ENCODE data around the gene SELENOO. TPM values are rescaled to one million over a fixed set of nuclear protein-coding genes. Genes with fewer than 3 reads are reported as not detected.
A peak's percentile ranks its signal among the peaks of the same experiment; 100 is the strongest.

The SELENOO gene
- polyA plus RNA-seq, 1 of the 3 experiments (the other 2 are of a cell fraction) = 26.7 TPM

DNA sequence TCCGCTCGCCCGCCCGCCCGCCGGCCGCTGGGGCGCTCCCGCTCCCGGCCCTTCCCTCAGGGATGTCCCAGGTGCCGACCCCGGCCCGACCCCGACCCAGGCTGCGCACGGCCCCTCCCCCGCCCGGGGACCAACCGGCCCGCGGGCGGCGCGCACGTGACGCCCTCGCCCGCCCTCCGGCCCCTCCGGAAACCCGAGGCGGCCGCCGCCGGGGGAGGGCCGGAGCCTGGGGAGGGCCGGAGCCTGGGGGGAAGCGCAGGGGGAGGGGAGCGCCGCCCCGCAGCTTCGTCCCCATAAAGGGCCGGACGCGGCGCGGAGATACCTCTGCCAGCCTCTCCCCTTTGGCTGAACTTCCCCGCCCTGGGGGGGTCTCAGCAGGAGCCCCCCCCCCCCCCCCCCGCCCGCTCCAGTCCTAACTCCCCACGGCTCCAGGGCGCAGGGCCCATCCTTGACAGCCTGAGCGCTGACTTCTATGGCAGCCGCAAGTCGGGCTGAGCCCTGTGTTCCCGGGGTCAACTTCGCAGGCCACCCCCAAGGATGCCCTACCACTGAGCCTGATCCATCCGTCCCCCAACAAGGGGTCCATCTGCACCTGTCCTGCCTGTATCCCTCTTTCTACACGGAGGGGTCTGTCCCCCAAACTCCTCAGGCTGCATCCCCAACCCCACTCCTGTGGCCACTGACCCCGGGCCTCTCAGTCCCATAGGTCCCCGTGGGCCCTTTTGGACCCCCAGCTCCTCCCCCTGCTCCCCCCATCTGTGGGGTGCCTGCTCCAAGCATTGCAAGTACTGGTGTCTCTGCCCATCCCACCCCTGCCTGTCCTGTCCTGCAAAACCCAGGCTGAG is 61.0 kb downstream of the SELENOO start, which contains the start of gene MAPK12 (continued):
- TF ChIP-seq, protein P1, sequence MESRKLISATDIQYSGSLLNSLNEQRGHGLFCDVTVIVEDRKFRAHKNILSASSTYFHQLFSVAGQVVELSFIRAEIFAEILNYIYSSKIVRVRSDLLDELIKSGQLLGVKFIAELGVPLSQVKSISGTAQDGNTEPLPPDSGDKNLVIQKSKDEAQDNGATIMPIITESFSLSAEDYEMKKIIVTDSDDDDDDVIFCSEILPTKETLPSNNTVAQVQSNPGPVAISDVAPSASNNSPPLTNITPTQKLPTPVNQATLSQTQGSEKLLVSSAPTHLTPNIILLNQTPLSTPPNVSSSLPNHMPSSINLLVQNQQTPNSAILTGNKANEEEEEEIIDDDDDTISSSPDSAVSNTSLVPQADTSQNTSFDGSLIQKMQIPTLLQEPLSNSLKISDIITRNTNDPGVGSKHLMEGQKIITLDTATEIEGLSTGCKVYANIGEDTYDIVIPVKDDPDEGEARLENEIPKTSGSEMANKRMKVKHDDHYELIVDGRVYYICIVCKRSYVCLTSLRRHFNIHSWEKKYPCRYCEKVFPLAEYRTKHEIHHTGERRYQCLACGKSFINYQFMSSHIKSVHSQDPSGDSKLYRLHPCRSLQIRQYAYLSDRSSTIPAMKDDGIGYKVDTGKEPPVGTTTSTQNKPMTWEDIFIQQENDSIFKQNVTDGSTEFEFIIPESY (IDR thresholded peaks at IDR 0.05; ENCODE audit: borderline replicate concordance, low read depth) = no peak
- TF ChIP-seq, protein P2, sequence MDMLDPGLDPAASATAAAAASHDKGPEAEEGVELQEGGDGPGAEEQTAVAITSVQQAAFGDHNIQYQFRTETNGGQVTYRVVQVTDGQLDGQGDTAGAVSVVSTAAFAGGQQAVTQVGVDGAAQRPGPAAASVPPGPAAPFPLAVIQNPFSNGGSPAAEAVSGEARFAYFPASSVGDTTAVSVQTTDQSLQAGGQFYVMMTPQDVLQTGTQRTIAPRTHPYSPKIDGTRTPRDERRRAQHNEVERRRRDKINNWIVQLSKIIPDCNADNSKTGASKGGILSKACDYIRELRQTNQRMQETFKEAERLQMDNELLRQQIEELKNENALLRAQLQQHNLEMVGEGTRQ (IDR thresholded peaks at IDR 0.05; ENCODE audit: borderline replicate concordance, low read depth, low read length) = no peak; the same call in 1 of the 2 replicates
- no peak for TF ChIP-seq TEAD4 (IDR thresholded peaks at IDR 0.05; ENCODE audit: borderline replicate concordance, insufficient read depth)
- TF ChIP-seq EP300 (IDR thresholded peaks at IDR 0.05; ENCODE audit: borderline replicate concordance in 1 of 2, low read depth in 1 of 2, low read length in 1 of 2) = no peak

DNA sequence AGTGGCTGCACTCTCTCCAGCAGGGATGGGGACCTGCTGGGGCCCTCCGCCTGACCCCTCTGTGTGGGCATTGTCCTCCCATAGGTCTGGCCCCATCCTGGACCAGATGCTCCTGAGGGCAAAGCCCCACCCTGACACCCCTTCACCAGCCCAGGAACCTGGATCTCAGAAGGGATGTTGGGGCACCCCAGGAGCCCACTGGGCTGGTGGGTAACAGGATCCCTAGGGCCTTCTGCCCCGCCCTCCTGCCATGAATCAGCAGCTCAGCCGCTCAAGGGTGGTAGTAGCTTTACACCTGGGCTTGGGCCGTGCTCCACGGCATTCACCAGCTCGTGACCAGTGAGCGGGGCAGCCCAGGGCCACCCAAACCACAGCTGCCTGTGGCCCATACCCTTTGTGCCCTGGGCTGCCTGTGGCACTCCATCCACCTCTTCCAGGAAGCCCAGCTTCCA is 61.7 kb downstream of the SELENOO start:
- Histone ChIP-seq H3K9me3 (no peaks in the 10 kb centered on the region), H3K9me2 (no peaks in the 10 kb centered on the region), H3K4me2 (peak overlapping the region; percentile 50), H4K20me1 (ENCODE audit: insufficient read depth) (no peaks in the 10 kb centered on the region), H3K79me2 (ENCODE audit: insufficient read depth) (peaks cover 27% of the 10 kb centered on the region), H3K27ac (ENCODE audit: low read depth in 2 of 2, low read length in 1 of 2) (no peak overlapping the region; a peak in 1 of 4 replicates), H3K36me3 (replicated peaks in 1 of 2; ENCODE audit: control insufficient read depth in 1 of 2, insufficient read depth in 2 of 2, low read length in 1 of 2) (peaks cover 0 to 11% of the 10 kb centered on the region in 2 experiments), H3K4me1 (ENCODE audit: control insufficient read depth in 1 of 2, insufficient read depth in 2 of 2, low read depth in 1 of 2, low read length in 1 of 2) (peaks cover 14 to 25% of the 10 kb centered on the region in 2 experiments; a peak in 2 of 4 replicates), H3K27me3 (ENCODE audit: insufficient read depth) (no peaks in the 10 kb centered on the region), H2AFZ (ENCODE audit: low read depth) (no peak overlapping the region), H3K4me3 (ENCODE audit: low read depth in 2 of 2, low read length in 1 of 2) (no peak overlapping the region), H3F3A (replicated peaks; ENCODE audit: insufficient read depth) (peaks cover 3% of the 10 kb centered on the region), H3K9ac (no peak overlapping the region)
- POLR2A ChIA-PET = interaction anchor here (1.7 kb wide), 1 partner anchor 12 kb away, joined by 10 read pairs; the partner anchor contains the start of gene HDAC10
- CTCF ChIA-PET = interaction anchor here (3.3 to 4.9 kb wide), 5 partner anchors 9 to 79 kb away, joined by 13 to 34 read pairs (median 29); partner anchors contain the start of genes DENND6B and HDAC10
- no peak for DNase-seq
- TF ChIP-seq TEAD4 (IDR thresholded peaks at IDR 0.05; ENCODE audit: borderline replicate concordance, insufficient read depth) = no peak
- TF ChIP-seq FOSL2 (IDR thresholded peaks at IDR 0.05; ENCODE audit: borderline replicate concordance, low read depth) = no peak
- TF ChIP-seq GABPA (IDR thresholded peaks at IDR 0.05; ENCODE audit: low read depth) = no peak
- WGBS (ENCODE audit: low lambda C conversion rate) = no CpG with 5 or more reads among the region's 7 CpGs

GRCh38 chr22:50262973-50263617 is 62.3 kb downstream of the SELENOO start:
- Histone ChIP-seq H3K27me3 (ENCODE audit: insufficient read depth) (no peaks in the 10 kb centered on the region), H3F3A (replicated peaks; ENCODE audit: insufficient read depth) (peaks cover 3% of the 10 kb centered on the region), H3K36me3 (replicated peaks in 1 of 2; ENCODE audit: control insufficient read depth in 1 of 2, insufficient read depth in 2 of 2, low read length in 1 of 2) (peaks cover 0 to 9% of the 10 kb centered on the region in 2 experiments), H2AFZ (ENCODE audit: low read depth) (no peak overlapping the region), H3K9me3 (no peaks in the 10 kb centered on the region), H3K4me3 (ENCODE audit: low read depth in 2 of 2, low read length in 1 of 2) (no peak overlapping the region), H3K27ac (ENCODE audit: low read depth in 2 of 2, low read length in 1 of 2) (no peak overlapping the region; a peak in 1 of 4 replicates), H3K9ac (no peak overlapping the region), H4K20me1 (ENCODE audit: insufficient read depth) (no peaks in the 10 kb centered on the region), H3K9me2 (no peaks in the 10 kb centered on the region), H3K4me1 (ENCODE audit: control insufficient read depth in 1 of 2, insufficient read depth in 2 of 2, low read depth in 1 of 2, low read length in 1 of 2) (peaks cover 14 to 25% of the 10 kb centered on the region in 2 experiments; a peak in 2 of 4 replicates), H3K4me2 (peak overlapping the region; percentile 50; the same call in 1 of the 2 replicates), H3K79me2 (ENCODE audit: insufficient read depth) (peaks cover 25% of the 10 kb centered on the region)
- TF ChIP-seq CTCF (IDR thresholded peaks at IDR 0.05) (no peak), YY1 (IDR thresholded peaks at IDR 0.05; ENCODE audit: low read depth) (no peak), JUND (IDR thresholded peaks at IDR 0.05) (no peak), SIN3A (IDR thresholded peaks at IDR 0.05; ENCODE audit: borderline replicate concordance, low read depth, low read length) (no peak), TAF1 (IDR thresholded peaks at IDR 0.05; ENCODE audit: borderline replicate concordance, low read depth, low read length) (no peak), NFIC (IDR thresholded peaks at IDR 0.05; ENCODE audit: borderline replicate concordance) (peak; percentile 66), POLR2AphosphoS5 (IDR thresholded peaks at IDR 0.05; ENCODE audit: low read depth, low read length) (no peak)
- CTCF ChIA-PET = interaction anchor here (3.3 to 11.4 kb wide), 6 partner anchors 9 to 79 kb away, joined by 13 to 72 read pairs (median 30); partner anchors contain the start of genes DENND6B and HDAC10
- DNase-seq = peak; percentile 68
- POLR2A ChIA-PET = interaction anchor here (1.7 kb wide), 1 partner anchor 12 kb away, joined by 10 read pairs; the partner anchor contains the start of gene HDAC10
- WGBS (ENCODE audit: low lambda C conversion rate) = no CpG with 5 or more reads among the region's 9 CpGs
